Right renal cortex interstitium (tissue), 3 donors: ENCODE results near the gene STRADB. TPM values are rescaled to one million over a fixed set of nuclear protein-coding genes. Genes with fewer than 3 reads are reported as not detected.
"Not testable (repeated sequence)": the region's sequence is repeated elsewhere in the genome, so short reads cannot be mapped to it uniquely, and the experiment has no call there.

Experiments
- DNase-seq, 3 donors: peaks; one replicate each; pipeline ENCODE4 v3.0.0-alpha.2; 2013; ENCODE audit warnings: low read depth in 3 of 3, low spot score in 2 of 3
- polyA plus RNA-seq, 3 donors: library from polyadenylated mRNA; unstranded; fragments of 120-200 nt; gene quantifications; one replicate each; pipeline ENCODE4 v1.2.1, GENCODE V29; 2013; ENCODE audit not compliant: insufficient read length in 3 of 3

STRADB gene
- polyA plus RNA-seq, 3 donors, result 82.5 to 86.2 (median 83.8) TPM

- not testable (repeated sequence) for DNase-seq
These were observed 21.2 kb upstream of the STRADB start for GRCh38 chr2:201430322-201430721.

DNA sequence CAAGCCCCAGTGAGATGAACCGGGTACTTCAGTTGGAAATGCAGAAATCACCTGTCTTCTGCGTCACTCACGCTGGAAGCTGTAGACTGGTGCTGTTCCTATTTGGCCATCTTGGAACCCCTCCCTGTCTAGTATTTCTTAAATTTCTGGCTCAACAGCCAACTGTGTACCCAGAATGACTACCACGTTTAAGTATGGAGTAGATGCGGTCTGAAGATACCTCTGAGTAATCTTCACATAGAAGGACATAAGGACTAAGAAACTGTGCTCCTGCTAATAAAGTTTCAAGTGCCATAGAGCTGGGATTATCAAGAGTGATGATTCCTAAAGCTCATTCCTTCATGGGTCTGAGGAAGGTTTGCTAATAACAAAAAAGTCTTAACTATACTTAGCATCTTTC is 20.7 kb upstream of the STRADB start:
- no peak for DNase-seq

DNA sequence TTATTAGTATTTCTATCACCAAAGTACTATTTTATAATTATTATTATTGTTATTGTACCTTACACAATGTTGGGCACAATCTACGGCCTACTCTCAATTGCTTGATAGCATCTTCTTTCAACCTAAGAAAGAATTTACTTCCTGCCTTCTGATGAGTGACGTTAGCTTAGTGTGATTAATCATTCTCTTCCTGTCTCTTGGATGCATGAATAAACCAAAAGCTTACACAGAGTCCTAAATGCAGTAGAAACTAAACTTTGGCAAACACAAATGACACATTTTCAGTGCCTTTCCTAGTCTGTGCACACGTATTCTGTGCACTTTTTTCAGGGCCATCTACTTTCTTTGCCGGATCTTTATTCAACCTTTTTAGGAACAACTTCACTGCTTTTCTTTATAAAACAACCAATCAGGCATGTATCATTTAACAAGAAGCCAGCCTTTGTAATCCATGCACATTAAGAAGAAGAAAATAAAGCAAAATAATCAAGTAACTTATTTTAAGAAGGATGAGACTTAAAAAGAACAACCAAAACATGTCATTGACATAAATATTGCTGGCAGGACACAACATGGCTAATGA is 19.4 kb upstream of the STRADB start:
- no peak for DNase-seq

DNA sequence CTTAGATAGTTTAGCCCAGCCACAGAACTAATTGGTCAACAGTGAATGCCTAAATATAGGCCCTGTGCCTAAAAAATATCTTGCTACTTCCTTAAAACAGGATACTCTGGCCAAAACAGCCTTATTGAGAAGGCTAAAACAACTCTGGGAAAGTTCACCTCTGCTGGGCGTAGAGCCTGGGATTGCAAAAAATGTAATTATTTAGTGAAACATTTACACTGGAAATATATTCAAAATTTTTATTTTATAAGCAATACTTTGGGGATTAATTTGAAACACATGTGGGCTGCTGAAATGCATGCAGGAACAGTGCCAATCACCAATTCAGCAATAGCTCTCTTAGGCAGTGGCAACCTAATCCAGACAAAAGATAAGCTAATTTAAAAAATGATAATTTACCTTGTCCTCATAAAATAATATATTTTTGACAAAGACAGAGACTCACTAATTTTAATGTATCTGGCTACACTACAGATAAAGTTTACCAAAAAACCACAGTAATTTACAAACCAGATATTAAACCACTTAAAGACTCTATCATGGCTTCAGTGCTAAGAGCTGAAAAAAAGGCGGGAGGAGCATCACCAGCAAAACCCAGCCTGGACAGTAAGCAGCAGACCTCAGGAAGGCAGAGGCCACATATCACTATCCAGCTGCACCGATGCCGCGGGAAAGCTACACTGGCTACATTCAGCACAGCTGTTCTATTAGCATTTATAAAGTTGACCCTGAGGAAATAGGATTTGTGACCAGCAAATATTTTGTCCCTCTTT is 18.7 kb upstream of the STRADB start:
- no peak for DNase-seq

GRCh38 chr2:201433394-201433995 is 18.0 kb upstream of the STRADB start:
- no peak for DNase-seq

DNA sequence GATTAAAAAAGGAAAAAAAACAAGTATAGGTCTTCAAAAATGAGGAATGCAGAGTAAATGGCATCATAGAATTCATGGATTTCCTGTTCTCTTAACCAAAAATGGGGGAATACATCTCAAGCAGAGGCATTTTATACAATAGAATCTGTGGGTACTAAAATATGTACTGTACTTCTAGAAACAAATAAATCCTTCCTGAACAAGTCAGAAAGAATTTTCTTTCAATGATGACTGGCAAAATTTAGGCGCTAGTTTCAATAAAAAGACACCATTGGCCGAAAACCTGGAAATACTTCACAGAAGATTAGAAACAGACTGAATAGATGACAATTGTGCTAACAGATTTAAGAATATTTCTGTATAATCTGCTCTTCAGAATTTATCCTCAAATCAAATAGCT is 15.4 kb upstream of the STRADB start:
- no peak for DNase-seq

GRCh38 chr2:201439336-201439922 is 12.1 kb upstream of the STRADB start:
- DNase-seq, result not testable (repeated sequence)

GRCh38 chr2:201440182-201440581 is 11.4 kb upstream of the STRADB start:
- DNase-seq, result no peak

DNA sequence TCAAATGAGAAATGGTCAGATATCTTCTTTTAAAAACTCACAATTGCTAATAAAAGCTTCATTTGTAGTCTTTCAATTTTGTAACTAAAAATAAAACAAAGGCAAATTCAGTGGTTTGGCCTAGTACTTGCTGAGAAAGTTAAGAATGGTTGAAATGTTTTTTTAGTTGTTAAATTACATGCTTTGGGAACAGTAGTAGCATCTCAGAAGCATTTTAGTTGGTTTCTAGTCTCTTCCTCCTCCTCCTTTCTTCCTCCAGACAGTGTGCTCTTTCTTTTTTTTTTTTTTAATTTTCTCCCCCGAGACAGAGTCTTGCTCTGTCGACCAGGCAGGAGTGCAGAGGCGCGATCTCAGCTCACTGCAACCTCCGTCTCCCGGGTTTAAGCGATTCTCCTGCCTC is 10.1 kb upstream of the STRADB start:
- DNase-seq, result no peak

DNA sequence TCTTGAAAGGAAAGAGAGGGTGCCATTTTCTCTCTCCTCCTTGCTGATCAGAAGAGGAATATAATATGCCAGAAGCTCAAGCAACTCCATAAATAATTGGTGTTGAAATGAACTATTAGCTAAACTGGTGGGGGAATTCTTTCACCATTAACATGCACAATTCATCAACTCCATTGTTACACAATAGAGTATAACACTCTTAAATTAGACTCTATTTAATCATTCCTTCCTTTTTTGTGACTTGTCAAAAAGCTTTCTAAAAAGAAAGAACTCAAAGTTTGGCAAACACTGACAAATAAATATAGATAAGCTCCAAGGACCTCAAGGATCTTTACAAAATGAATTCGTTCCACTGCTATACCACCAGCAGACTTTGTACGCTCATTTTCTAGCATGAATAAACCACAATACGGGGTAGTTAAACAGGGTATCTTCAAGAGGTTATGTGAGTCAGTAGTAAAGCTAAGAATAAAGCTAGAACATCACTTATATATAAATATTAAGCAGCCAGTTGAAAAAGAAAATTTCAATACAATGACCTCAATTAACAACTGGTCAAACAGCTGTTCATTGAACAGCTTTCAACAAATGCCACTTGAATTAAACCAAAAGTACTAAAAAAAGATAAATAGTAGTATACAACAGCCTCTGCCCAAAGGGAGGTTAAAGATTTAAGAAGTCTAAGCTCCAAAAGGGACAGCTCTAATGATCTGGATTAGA is 6.6 kb upstream of the STRADB start:
- no peak for DNase-seq

DNA sequence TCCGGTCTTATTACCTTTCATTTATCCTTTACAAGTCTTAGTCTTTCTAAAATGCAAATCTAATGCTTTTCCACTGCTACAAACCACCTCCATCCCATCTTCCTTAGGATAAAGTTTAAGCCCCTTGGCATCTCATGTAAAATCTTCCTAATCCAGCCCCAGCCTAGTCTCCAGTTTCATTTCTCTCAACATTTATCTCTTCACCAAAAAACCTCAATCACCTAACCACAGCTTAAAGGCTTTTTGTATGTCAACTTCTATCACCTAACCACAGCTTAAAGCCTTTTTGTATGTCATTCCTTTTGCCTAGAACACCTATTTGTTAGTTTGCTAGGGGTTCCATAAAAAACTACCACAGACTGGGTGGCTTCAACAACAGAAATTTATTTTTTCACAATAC is 4.5 kb upstream of the STRADB start:
- no peak for DNase-seq

GRCh38 chr2:201448061-201448460 is 3.5 kb upstream of the STRADB start:
- no peak for DNase-seq

GRCh38 chr2:201448701-201449100 is 2.8 kb upstream of the STRADB start:
- no peak for DNase-seq

GRCh38 chr2:201450954-201451291 is 617 bp upstream of the STRADB start:
- DNase-seq, result no peak

DNA sequence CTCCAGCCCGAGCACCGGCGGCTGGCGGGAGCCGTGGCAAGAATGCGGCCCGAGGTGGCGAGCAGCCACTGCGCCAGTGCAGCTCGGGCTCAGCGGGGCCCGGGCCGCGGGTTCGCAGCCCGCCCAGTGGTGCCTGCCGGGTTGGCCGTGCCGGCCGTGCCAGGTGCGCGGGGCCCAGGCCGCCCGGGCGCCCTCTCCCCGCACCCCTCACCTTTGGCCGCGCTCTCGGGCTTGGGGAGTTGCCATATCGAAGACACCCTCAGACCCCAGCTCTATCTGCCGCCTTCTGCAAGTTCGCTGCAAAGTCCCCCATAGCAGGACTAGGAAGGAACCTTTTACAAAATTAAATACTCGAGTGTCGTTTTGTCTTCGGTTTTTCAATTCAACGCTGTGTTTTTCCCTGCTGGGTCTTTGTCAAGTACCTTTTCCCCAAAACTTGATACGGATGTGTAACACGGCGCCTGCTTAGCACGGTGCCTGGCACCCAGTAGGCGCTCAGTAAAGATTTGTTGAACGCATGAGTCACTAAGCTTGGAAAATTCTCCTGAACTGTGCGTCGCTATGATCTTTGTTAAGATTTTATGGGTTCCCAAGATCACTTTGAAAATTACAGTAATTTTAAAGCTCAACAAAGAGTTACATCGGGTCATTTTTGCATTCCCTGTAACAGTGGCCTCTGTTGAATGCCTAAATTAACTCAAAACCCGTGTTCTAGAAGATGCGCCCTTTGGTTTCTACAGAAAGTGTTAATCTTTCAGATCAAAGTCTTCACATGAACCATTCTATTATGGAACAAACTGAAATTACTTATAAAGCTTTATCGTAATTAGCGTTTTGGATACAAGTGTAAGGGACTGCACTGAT is 750 bp downstream of the STRADB start:
- no peak for DNase-seq

GRCh38 chr2:201452922-201453643 is 1.5 kb downstream of the STRADB start:
- no peak for DNase-seq

DNA sequence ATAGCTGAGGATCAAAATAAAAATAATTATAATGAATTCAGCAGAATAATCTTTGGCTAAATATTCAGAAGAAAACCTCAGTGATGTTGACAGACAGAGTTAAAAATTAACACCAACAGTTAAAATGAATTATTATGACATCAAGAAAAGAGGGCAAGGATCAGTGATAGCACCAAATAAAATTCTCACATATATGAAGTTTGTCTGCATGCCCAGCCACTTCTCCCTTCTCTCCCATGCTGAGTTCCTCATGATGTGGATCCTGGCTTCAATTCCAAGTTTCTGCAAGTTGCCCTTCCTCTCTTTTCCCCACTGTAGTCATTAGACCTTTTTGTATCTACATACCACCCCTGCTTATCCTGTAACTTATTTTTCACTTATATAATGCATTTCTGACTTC is 6.8 kb downstream of the STRADB start:
- DNase-seq, result no peak

DNA sequence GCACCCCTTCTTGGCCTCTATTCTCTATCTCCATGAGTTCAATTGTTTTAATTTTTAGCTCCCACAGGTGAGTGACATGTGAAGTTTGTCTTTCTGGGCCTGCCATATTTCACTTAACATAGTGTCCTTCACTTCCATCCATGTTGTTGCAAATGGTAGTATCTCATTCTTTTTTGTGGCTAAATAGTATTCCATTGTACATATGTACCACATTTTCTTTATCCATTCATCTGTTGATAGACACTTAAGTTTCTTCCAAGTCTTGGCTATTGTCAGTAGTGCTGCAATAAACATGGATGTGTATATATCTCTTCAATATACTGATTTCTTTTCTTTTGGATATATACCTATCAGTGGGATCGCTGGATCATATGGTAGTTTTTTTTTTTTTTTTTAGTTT is 9.0 kb downstream of the STRADB start:
- no peak for DNase-seq

GRCh38 chr2:201464547-201464946 is 13.0 kb downstream of the STRADB start:
- DNase-seq, result no peak

DNA sequence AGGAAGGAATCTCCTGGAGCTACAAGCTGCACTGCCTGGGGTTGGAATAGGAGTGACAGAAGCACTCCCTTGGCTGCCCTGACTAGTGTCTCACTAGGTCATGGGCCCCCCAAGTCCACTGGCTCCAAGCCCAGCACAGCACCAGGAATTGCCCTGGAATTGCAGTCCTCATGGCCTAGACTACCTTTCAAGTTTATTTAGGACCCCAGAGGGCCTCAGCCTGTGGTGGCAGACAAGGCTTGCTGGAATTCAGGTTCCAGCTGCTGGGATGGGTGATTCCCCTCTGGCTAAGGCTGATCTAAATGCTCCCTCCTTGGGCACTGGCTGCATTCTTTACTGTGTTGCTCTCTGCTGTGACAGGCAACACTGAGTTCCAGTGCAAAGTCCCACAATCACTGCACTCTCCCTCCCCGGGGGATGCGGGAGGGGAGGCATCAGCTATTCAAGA is 14.0 kb downstream of the STRADB start:
- no peak for DNase-seq
